ENCODE data around the gene LRRC8A. TPM values are rescaled to one million over a fixed set of nuclear protein-coding genes. Genes with fewer than 3 reads are reported as not detected.

LRRC8A gene
- total RNA-seq, 2 donors from 2014 or later = 54.6 to 58.7 TPM

GRCh38 chr9:128909859-128910258 lies 27.9 kb downstream of the LRRC8A start:
- H3K9ac ChIP-seq (ENCODE audit: extremely low read depth, low read length, poor library complexity, severe bottlenecking) = no peak overlapping the region
- peak; percentile 35 for DNase-seq
- no peak overlapping the region for H3K4me3 ChIP-seq (ENCODE audit: low read length)
- no peaks in the 10 kb centered on the region for H3K9me3 ChIP-seq (ENCODE audit: control insufficient read depth, low read length)
- H3K4me1 ChIP-seq (ENCODE audit: control insufficient read depth, insufficient read depth, low read length) = peaks cover 16% of the 10 kb centered on the region
- H3K36me3 ChIP-seq (ENCODE audit: control insufficient read depth, insufficient read depth, low read length) = peaks cover 61% of the 10 kb centered on the region
- TF ChIP-seq, protein P1, sequence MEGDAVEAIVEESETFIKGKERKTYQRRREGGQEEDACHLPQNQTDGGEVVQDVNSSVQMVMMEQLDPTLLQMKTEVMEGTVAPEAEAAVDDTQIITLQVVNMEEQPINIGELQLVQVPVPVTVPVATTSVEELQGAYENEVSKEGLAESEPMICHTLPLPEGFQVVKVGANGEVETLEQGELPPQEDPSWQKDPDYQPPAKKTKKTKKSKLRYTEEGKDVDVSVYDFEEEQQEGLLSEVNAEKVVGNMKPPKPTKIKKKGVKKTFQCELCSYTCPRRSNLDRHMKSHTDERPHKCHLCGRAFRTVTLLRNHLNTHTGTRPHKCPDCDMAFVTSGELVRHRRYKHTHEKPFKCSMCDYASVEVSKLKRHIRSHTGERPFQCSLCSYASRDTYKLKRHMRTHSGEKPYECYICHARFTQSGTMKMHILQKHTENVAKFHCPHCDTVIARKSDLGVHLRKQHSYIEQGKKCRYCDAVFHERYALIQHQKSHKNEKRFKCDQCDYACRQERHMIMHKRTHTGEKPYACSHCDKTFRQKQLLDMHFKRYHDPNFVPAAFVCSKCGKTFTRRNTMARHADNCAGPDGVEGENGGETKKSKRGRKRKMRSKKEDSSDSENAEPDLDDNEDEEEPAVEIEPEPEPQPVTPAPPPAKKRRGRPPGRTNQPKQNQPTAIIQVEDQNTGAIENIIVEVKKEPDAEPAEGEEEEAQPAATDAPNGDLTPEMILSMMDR (conservative IDR thresholded peaks at IDR 0.05) = no peak
- Mint-ChIP-seq H3K4me3 (no peak overlapping the region), H3K36me3 (ENCODE audit: low read depth) (peaks cover 42% of the 10 kb centered on the region), H3K27me3 (ENCODE audit: insufficient read depth) (no peaks in the 10 kb centered on the region), H3K9me3 (no peaks in the 10 kb centered on the region), H3K27ac (no peak overlapping the region), H3K4me1 (peaks cover 26% of the 10 kb centered on the region)
- H3K27ac ChIP-seq (ENCODE audit: low read depth, low read length) = no peak overlapping the region
- no peaks in the 10 kb centered on the region for H3K27me3 ChIP-seq (ENCODE audit: control insufficient read depth, insufficient read depth, low read length, poor library complexity, severe bottlenecking)
- 94 to 100% methylated on average over 1 to 4 of the region's 4 CpGs for WGBS, 2 experiments (ENCODE audit: insufficient coverage in 1 of 2, insufficient read length in 1 of 2)

GRCh38 chr9:128910906-128911305 lies 29.0 kb downstream of the LRRC8A start:
- H3K4me1 ChIP-seq (ENCODE audit: control insufficient read depth, insufficient read depth, low read length) = peaks cover 16% of the 10 kb centered on the region
- no peak overlapping the region for H3K9ac ChIP-seq (ENCODE audit: extremely low read depth, low read length, poor library complexity, severe bottlenecking)
- H3K27me3 Mint-ChIP-seq (ENCODE audit: insufficient read depth) = no peaks in the 10 kb centered on the region
- H3K36me3 Mint-ChIP-seq (ENCODE audit: low read depth) = peaks cover 46% of the 10 kb centered on the region
- peak; percentile 53 for DNase-seq
- H3K4me3 Mint-ChIP-seq = no peak overlapping the region
- H3K4me1 Mint-ChIP-seq = peaks cover 26% of the 10 kb centered on the region
- no peaks in the 10 kb centered on the region for H3K9me3 ChIP-seq (ENCODE audit: control insufficient read depth, low read length)
- peaks cover 69% of the 10 kb centered on the region for H3K36me3 ChIP-seq (ENCODE audit: control insufficient read depth, insufficient read depth, low read length)
- no peak overlapping the region for H3K27ac ChIP-seq (ENCODE audit: low read depth, low read length)
- peak overlapping the region; percentile 92 for H3K27ac Mint-ChIP-seq
- no peak overlapping the region for H3K4me3 ChIP-seq (ENCODE audit: low read length)
- H3K9me3 Mint-ChIP-seq = no peaks in the 10 kb centered on the region
- TF ChIP-seq, protein P1 (conservative IDR thresholded peaks at IDR 0.05) = no peak
- no peaks in the 10 kb centered on the region for H3K27me3 ChIP-seq (ENCODE audit: control insufficient read depth, insufficient read depth, low read length, poor library complexity, severe bottlenecking)
- 92 to 100% methylated on average over 3 to 6 of the region's 6 CpGs for WGBS, 2 experiments (ENCODE audit: insufficient coverage in 1 of 2, insufficient read length in 1 of 2)

- TF ChIP-seq, protein P1 (conservative IDR thresholded peaks at IDR 0.05) = no peak
- peak; percentile 87 for DNase-seq
- Mint-ChIP-seq H3K4me3 (peak overlapping the region; percentile 19), H3K27me3 (ENCODE audit: insufficient read depth) (no peaks in the 10 kb centered on the region), H3K9me3 (no peaks in the 10 kb centered on the region), H3K36me3 (ENCODE audit: low read depth) (peaks cover 48% of the 10 kb centered on the region), H3K27ac (peak overlapping the region; percentile 92), H3K4me1 (peaks cover 26% of the 10 kb centered on the region)
- no peaks in the 10 kb centered on the region for H3K27me3 ChIP-seq (ENCODE audit: control insufficient read depth, insufficient read depth, low read length, poor library complexity, severe bottlenecking)
- H3K9ac ChIP-seq (ENCODE audit: extremely low read depth, low read length, poor library complexity, severe bottlenecking) = no peak overlapping the region
- H3K4me1 ChIP-seq (ENCODE audit: control insufficient read depth, insufficient read depth, low read length) = peaks cover 16% of the 10 kb centered on the region
- H3K27ac ChIP-seq (ENCODE audit: low read depth, low read length) = peak overlapping the region; percentile 30
- H3K4me3 ChIP-seq (ENCODE audit: low read length) = no peak overlapping the region
- H3K9me3 ChIP-seq (ENCODE audit: control insufficient read depth, low read length) = no peaks in the 10 kb centered on the region
- WGBS, 2 experiments (ENCODE audit: insufficient coverage in 1 of 2, insufficient read length in 1 of 2) = 73 to 81% methylated on average over 4 to 8 of the region's 8 CpGs
- peaks cover 75% of the 10 kb centered on the region for H3K36me3 ChIP-seq (ENCODE audit: control insufficient read depth, insufficient read depth, low read length)
Measured at GRCh38 chr9:128911529-128912035, 29.6 kb downstream of the LRRC8A start.
